ENCODE measurements around the gene PRAME.

PRAME gene

DNA sequence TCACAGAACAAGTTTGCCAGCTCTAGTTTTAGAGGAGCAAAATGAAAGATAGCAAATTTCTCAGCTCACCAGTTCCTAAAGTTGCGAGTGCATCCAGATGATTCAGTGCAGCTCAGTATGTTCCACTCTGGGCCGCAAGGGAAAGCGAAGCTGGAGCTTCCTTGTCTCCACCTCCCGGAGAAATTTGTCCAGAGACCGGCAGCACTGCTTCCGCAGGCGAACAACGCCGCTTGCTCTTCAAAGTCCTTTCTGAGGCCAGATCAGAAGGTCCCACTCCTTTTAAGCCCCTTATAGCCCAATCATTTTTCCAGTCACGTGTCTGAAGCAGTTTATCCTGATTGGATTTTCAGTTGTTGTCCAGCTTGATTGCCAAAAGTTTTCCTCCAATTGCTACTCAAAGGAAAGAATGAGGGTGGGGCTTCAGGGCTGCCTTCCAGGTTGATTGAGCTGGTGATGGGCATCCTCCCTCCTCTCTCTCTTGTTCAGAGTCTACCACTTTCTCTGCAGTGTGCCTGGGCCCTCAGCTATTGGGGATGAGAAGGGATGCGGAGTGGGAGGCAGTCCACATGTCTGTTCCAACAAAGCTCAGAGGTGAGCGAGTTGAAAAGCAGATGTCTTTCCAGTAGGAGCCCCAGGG lies 38.9 kb downstream of the PRAME start, which contains the start of gene ZNF280A:
TSS of gene ZNF280A (minus strand) at position 251 of the 637 bp plus-strand sequence. CDS start 4,640 bp downstream, outside the sequence.
- Histone ChIP-seq H2BK120ac (ENCODE audit: low read depth, low read length) (no peak within 1 kb of the TSS), H2BK5ac (ENCODE audit: low read depth, low read length, poor library complexity, severe bottlenecking) (no peak within 1 kb of the TSS), H4K91ac (ENCODE audit: low read length) (no peak within 1 kb of the TSS), H3K4ac (ENCODE audit: low read depth in 1 of 2, low read length in 2 of 2) (no peak within 1 kb of the TSS), H3K9me3 (ENCODE audit: control insufficient read depth, low read length) (no peaks in the 10 kb centered on the region), H2AFZ (ENCODE audit: low read depth, low read length) (no peak within 1 kb of the TSS), H3K4me2 (ENCODE audit: low read length, poor library complexity, severe bottlenecking) (no peak within 1 kb of the TSS), H3K4me1 (ENCODE audit: control insufficient read depth, insufficient read depth, low read depth, low read length) (no peaks in the 10 kb centered on the region), H3K14ac (ENCODE audit: low read length in 2 of 2) (no peak within 1 kb of the TSS), H3K9ac (ENCODE audit: low read length) (peak within 1 kb of the TSS; percentile 57), H2BK12ac (ENCODE audit: low read length in 2 of 2) (no peak within 1 kb of the TSS), H3K27me3 (ENCODE audit: control insufficient read depth in 1 of 2, insufficient read depth in 1 of 2, low read length in 2 of 2) (peaks cover 9 to 23% of the 10 kb centered on the region in 2 experiments), H3K27ac (ENCODE audit: low read length, poor library complexity, severe bottlenecking) (no peak within 1 kb of the TSS), H3K23ac (ENCODE audit: low read length in 2 of 2) (no peak within 1 kb of the TSS), H2BK15ac (ENCODE audit: low read depth, poor library complexity, severe bottlenecking) (no peak within 1 kb of the TSS), H2AK5ac (ENCODE audit: low read length, severe bottlenecking) (no peak within 1 kb of the TSS), H3K79me1 (replicated peaks; ENCODE audit: low read length, poor library complexity, severe bottlenecking) (no peaks in the 10 kb centered on the region), H4K8ac (ENCODE audit: low read length) (no peak within 1 kb of the TSS), H3K18ac (ENCODE audit: low read depth in 1 of 2, low read length in 2 of 2) (no peak within 1 kb of the TSS), H3K36me3 (ENCODE audit: control insufficient read depth in 1 of 2, insufficient read depth in 2 of 2, low read depth in 1 of 2, low read length in 2 of 2) (no peaks in the 10 kb centered on the region), H3K4me3 (ENCODE audit: insufficient read depth in 1 of 2, low read depth in 1 of 2, low read length in 2 of 2) (peak within 1 kb of the TSS in 1 of 2 experiments; percentile 66)
- no peak for DNase-seq
- 69% methylated on average over 12 of the region's 12 CpGs for WGBS

DNA sequence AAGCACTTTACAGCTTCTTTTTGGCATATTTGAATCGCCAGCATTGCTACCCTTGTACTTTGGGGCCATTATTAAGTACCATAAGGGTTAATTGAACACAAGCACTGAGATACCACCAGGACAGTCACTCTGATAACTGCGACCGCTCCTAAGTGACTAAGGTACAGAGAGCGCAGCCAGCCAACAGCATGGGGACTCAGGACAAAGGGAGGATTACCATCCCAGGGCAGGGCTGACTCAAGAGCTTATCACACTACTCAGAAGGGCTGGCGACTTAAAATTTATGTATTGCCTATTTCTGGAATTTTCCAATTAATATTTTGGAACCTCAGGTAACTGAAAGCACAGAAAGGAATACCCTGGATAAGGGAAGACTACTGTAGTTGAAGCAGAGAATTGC lies 39.5 kb downstream of the PRAME start:
- WGBS: 81% methylated on average over 4 of the region's 5 CpGs
- DNase-seq: no peak

DNA sequence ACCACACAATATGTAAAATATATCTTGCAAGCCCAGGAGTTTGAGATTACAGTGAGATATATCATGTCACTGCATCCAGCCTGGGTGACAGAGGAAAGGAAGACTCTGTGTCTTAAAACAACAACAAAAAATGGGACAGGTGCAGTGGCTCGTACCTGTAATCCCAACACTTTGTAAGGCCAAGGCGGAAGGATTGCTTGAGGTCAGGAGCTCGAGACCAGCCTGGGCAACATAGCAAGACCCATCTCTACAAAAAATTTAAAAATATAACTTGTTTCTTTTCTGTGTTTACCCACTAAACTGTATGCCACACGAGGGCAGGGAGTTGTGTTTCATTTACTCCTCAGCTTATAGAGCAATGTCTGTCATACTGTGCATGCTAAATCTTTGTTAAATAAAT lies 42.1 kb downstream of the PRAME start:
- no peak for DNase-seq
- H3K36me3 ChIP-seq (ENCODE audit: control insufficient read depth in 1 of 2, insufficient read depth in 2 of 2, low read depth in 1 of 2, low read length in 2 of 2): no peaks in the 10 kb centered on the region

More for the DNA sequence above, 39.5 kb downstream of the PRAME start:
- peak overlapping the region; percentile 57 for H3K9ac ChIP-seq (ENCODE audit: low read length)
- no peak overlapping the region for H2AFZ ChIP-seq (ENCODE audit: low read depth, low read length)
- no peak overlapping the region for H2BK120ac ChIP-seq (ENCODE audit: low read depth, low read length)
- H2BK5ac ChIP-seq (ENCODE audit: low read depth, low read length, poor library complexity, severe bottlenecking): no peak overlapping the region
- H3K27ac ChIP-seq (ENCODE audit: low read length, poor library complexity, severe bottlenecking): no peak overlapping the region
- no peaks in the 10 kb centered on the region for H3K4me1 ChIP-seq (ENCODE audit: control insufficient read depth, insufficient read depth, low read depth, low read length)
- no peaks in the 10 kb centered on the region for H3K36me3 ChIP-seq (ENCODE audit: control insufficient read depth in 1 of 2, insufficient read depth in 2 of 2, low read depth in 1 of 2, low read length in 2 of 2)
- no peak overlapping the region for H3K14ac ChIP-seq (ENCODE audit: low read length in 2 of 2)
- no peak overlapping the region for H3K23ac ChIP-seq (ENCODE audit: low read length in 2 of 2)
- H3K9me3 ChIP-seq (ENCODE audit: control insufficient read depth, low read length): no peaks in the 10 kb centered on the region
- H3K4me2 ChIP-seq (ENCODE audit: low read length, poor library complexity, severe bottlenecking): no peak overlapping the region
- H3K4me3 ChIP-seq (ENCODE audit: insufficient read depth in 1 of 2, low read depth in 1 of 2, low read length in 2 of 2): peak overlapping the region in 1 of 2 experiments; percentile 66
- no peak overlapping the region for H2BK12ac ChIP-seq (ENCODE audit: low read length in 2 of 2)
- no peak overlapping the region for H2AK5ac ChIP-seq (ENCODE audit: low read length, severe bottlenecking)
- no peak overlapping the region for H4K91ac ChIP-seq (ENCODE audit: low read length)
- H3K18ac ChIP-seq (ENCODE audit: low read depth in 1 of 2, low read length in 2 of 2): no peak overlapping the region
- no peaks in the 10 kb centered on the region for H3K79me1 ChIP-seq (replicated peaks; ENCODE audit: low read length, poor library complexity, severe bottlenecking)
- no peak overlapping the region for H2BK15ac ChIP-seq (ENCODE audit: low read depth, poor library complexity, severe bottlenecking)
- H4K8ac ChIP-seq (ENCODE audit: low read length): no peak overlapping the region
- H3K27me3 ChIP-seq (ENCODE audit: control insufficient read depth in 1 of 2, insufficient read depth in 1 of 2, low read length in 2 of 2): peaks cover 8 to 26% of the 10 kb centered on the region in 2 experiments
- no peak overlapping the region for H3K4ac ChIP-seq (ENCODE audit: low read depth in 1 of 2, low read length in 2 of 2)

DNA sequence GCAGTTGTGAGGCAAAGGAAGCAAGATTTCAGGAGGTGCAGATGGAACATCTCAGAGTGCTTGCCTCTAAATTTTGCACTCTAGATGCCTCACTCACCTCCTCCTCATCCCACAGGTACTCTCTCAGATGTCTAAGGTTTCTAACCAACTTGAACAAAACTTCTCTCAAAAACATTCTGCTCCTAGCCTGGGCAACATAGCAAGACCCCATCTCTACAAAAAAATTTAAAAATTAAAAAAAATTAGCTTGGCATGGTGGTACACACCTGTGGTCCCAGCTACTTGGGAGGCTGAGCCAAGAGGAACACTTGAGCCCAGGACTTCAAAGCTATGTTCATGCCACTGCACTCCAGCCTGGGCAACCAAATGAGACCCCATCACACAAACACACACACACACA lies 43.2 kb downstream of the PRAME start:
- Histone ChIP-seq H3K4ac (ENCODE audit: low read depth in 1 of 2, low read length in 2 of 2) (no peak overlapping the region), H2AK5ac (ENCODE audit: low read length, severe bottlenecking) (no peak overlapping the region), H3K23ac (ENCODE audit: low read length in 2 of 2) (no peak overlapping the region), H3K4me3 (ENCODE audit: insufficient read depth in 1 of 2, low read depth in 1 of 2, low read length in 2 of 2) (no peak overlapping the region), H2BK120ac (ENCODE audit: low read depth, low read length) (no peak overlapping the region), H2BK15ac (ENCODE audit: low read depth, poor library complexity, severe bottlenecking) (no peak overlapping the region), H3K79me1 (replicated peaks; ENCODE audit: low read length, poor library complexity, severe bottlenecking) (no peaks in the 10 kb centered on the region), H3K4me1 (ENCODE audit: control insufficient read depth, insufficient read depth, low read depth, low read length) (no peaks in the 10 kb centered on the region), H2BK12ac (ENCODE audit: low read length in 2 of 2) (no peak overlapping the region), H2BK5ac (ENCODE audit: low read depth, low read length, poor library complexity, severe bottlenecking) (no peak overlapping the region), H3K27ac (ENCODE audit: low read length, poor library complexity, severe bottlenecking) (no peak overlapping the region), H2AFZ (ENCODE audit: low read depth, low read length) (no peak overlapping the region), H4K8ac (ENCODE audit: low read length) (no peak overlapping the region), H3K9me3 (ENCODE audit: control insufficient read depth, low read length) (peaks cover 14% of the 10 kb centered on the region), H3K9ac (ENCODE audit: low read length) (no peak overlapping the region), H3K18ac (ENCODE audit: low read depth in 1 of 2, low read length in 2 of 2) (no peak overlapping the region), H3K14ac (ENCODE audit: low read length in 2 of 2) (no peak overlapping the region), H3K27me3 (ENCODE audit: control insufficient read depth in 1 of 2, insufficient read depth in 1 of 2, low read length in 2 of 2) (peaks cover 4 to 43% of the 10 kb centered on the region in 2 experiments), H3K4me2 (ENCODE audit: low read length, poor library complexity, severe bottlenecking) (no peak overlapping the region), H4K91ac (ENCODE audit: low read length) (no peak overlapping the region), H3K36me3 (ENCODE audit: control insufficient read depth in 1 of 2, insufficient read depth in 2 of 2, low read depth in 1 of 2, low read length in 2 of 2) (no peaks in the 10 kb centered on the region)
- no peak for DNase-seq

More for the DNA sequence above, 42.1 kb downstream of the PRAME start:
- Histone ChIP-seq H3K4ac (ENCODE audit: low read depth in 1 of 2, low read length in 2 of 2) (no peak overlapping the region), H2BK12ac (ENCODE audit: low read length in 2 of 2) (no peak overlapping the region), H3K14ac (ENCODE audit: low read length in 2 of 2) (no peak overlapping the region), H2AK5ac (ENCODE audit: low read length, severe bottlenecking) (no peak overlapping the region), H3K79me1 (replicated peaks; ENCODE audit: low read length, poor library complexity, severe bottlenecking) (no peaks in the 10 kb centered on the region), H3K27ac (ENCODE audit: low read length, poor library complexity, severe bottlenecking) (no peak overlapping the region), H4K8ac (ENCODE audit: low read length) (no peak overlapping the region), H2BK5ac (ENCODE audit: low read depth, low read length, poor library complexity, severe bottlenecking) (no peak overlapping the region), H2BK120ac (ENCODE audit: low read depth, low read length) (no peak overlapping the region), H2BK15ac (ENCODE audit: low read depth, poor library complexity, severe bottlenecking) (no peak overlapping the region), H3K18ac (ENCODE audit: low read depth in 1 of 2, low read length in 2 of 2) (no peak overlapping the region), H3K9me3 (ENCODE audit: control insufficient read depth, low read length) (peaks cover 6% of the 10 kb centered on the region), H4K91ac (ENCODE audit: low read length) (no peak overlapping the region), H2AFZ (ENCODE audit: low read depth, low read length) (no peak overlapping the region), H3K4me2 (ENCODE audit: low read length, poor library complexity, severe bottlenecking) (no peak overlapping the region), H3K4me1 (ENCODE audit: control insufficient read depth, insufficient read depth, low read depth, low read length) (no peaks in the 10 kb centered on the region), H3K9ac (ENCODE audit: low read length) (no peak overlapping the region), H3K23ac (ENCODE audit: low read length in 2 of 2) (no peak overlapping the region), H3K4me3 (ENCODE audit: insufficient read depth in 1 of 2, low read depth in 1 of 2, low read length in 2 of 2) (no peak overlapping the region), H3K27me3 (ENCODE audit: control insufficient read depth in 1 of 2, insufficient read depth in 1 of 2, low read length in 2 of 2) (peaks cover 4 to 40% of the 10 kb centered on the region in 2 experiments)
- WGBS: 41% methylated on average over 4 of the region's 4 CpGs

Data from mesenchymal stem cell (in vitro differentiated cells and primary cell).